IPS DF 6.9 (cell line): Measurements from ENCODE around the gene ATP11A.
A peak's percentile ranks its signal among the peaks of the same experiment; 100 is the strongest.

ENCODE experiments used
- DNase-seq: peaks from one replicate; pipeline ENCODE4 v3.0.0-alpha.2; 2013; ENCODE audit warnings: low read depth, low spot score
- H3K27ac ChIP-seq: one replicate; pipeline ENCODE4 v1.5.1; 2013; ENCODE audit warnings: low read length, control low read depth
- H3K27me3 ChIP-seq: 2 replicates; pipeline ENCODE4 v1.6.1; 2013; ENCODE audit warnings: mild to moderate bottlenecking, low read length; ENCODE audit not compliant: control insufficient read depth, insufficient read depth
- H3K36me3 ChIP-seq: 2 replicates; pipeline ENCODE4 v1.6.1; 2013; ENCODE audit warnings: low read length; ENCODE audit not compliant: control insufficient read depth, insufficient read depth
- H3K4me1 ChIP-seq: 2 replicates; pipeline ENCODE4 v1.6.1; 2013; ENCODE audit warnings: low read length; ENCODE audit not compliant: control insufficient read depth, insufficient read depth
- H3K4me3 ChIP-seq: 2 replicates; pipeline ENCODE4 v1.5.1; 2013; ENCODE audit warnings: mild to moderate bottlenecking, low read length
- H3K9me3 ChIP-seq: 2 replicates; pipeline ENCODE4 v1.6.1; 2013; ENCODE audit warnings: low read length, inconsistent platforms; ENCODE audit not compliant: control insufficient read depth, insufficient read depth
- WGBS: extraction: QIAGEN DNeasy Blood & Tissue Kit; methylation state at CpG from one replicate; pipeline ENCODE4 v1.1.7; 2013; ENCODE audit warnings: mixed read lengths, missing lambda C conversion rate; ENCODE audit not compliant: insufficient read length, insufficient coverage; 5-methylcytosine and 5-hydroxymethylcytosine counted together

ATP11A gene

GRCh38 chr13:112726016-112726767 lies 36.4 kb downstream of the ATP11A start:
- Histone ChIP-seq H3K4me1 (peaks cover 12% of the 10 kb centered on the region), H3K36me3 (no peaks in the 10 kb centered on the region; the same call in 1 of the 2 replicates), H3K27ac (no peak overlapping the region), H3K4me3 (no peak overlapping the region), H3K27me3 (no peaks in the 10 kb centered on the region), H3K9me3 (no peaks in the 10 kb centered on the region)
- WGBS = no CpG with 5 or more reads among the region's 17 CpGs
- DNase-seq = no peak

- no CpG with 5 or more reads among the region's 17 CpGs for WGBS
- Histone ChIP-seq H3K4me1 (peaks cover 15% of the 10 kb centered on the region), H3K4me3 (no peak overlapping the region), H3K27me3 (no peaks in the 10 kb centered on the region), H3K36me3 (no peaks in the 10 kb centered on the region; the same call in 1 of the 2 replicates), H3K27ac (no peak overlapping the region), H3K9me3 (no peaks in the 10 kb centered on the region)
- DNase-seq = no peak
These were observed 37.7 kb downstream of the ATP11A start for GRCh38 chr13:112727581-112727980.

- Histone ChIP-seq H3K27ac (no peak overlapping the region), H3K4me3 (no peak overlapping the region), H3K9me3 (no peaks in the 10 kb centered on the region), H3K27me3 (no peaks in the 10 kb centered on the region), H3K36me3 (no peaks in the 10 kb centered on the region; the same call in 1 of the 2 replicates), H3K4me1 (peaks cover 15% of the 10 kb centered on the region)
- WGBS = no CpG with 5 or more reads among the region's 34 CpGs
- DNase-seq = no peak
These were observed 38.7 kb downstream of the ATP11A start for GRCh38 chr13:112728375-112729126.

- DNase-seq = no peak
- Histone ChIP-seq H3K4me3 (no peak overlapping the region), H3K27me3 (no peaks in the 10 kb centered on the region), H3K9me3 (no peaks in the 10 kb centered on the region), H3K36me3 (no peaks in the 10 kb centered on the region; the same call in 1 of the 2 replicates), H3K27ac (no peak overlapping the region), H3K4me1 (peaks cover 15% of the 10 kb centered on the region)
- WGBS = no CpG with 5 or more reads among the region's 22 CpGs
These were observed 39.6 kb downstream of the ATP11A start for GRCh38 chr13:112729408-112729807.

- Histone ChIP-seq H3K36me3 (no peaks in the 10 kb centered on the region; the same call in 1 of the 2 replicates), H3K4me1 (peaks cover 15% of the 10 kb centered on the region), H3K27ac (no peak overlapping the region), H3K27me3 (no peaks in the 10 kb centered on the region), H3K9me3 (no peaks in the 10 kb centered on the region), H3K4me3 (no peak overlapping the region)
- no CpG with 5 or more reads among the region's 21 CpGs for WGBS
- DNase-seq = no peak
These were observed 40.4 kb downstream of the ATP11A start for GRCh38 chr13:112730157-112730671.

- H3K36me3 ChIP-seq = no peaks in the 10 kb centered on the region
- WGBS = 100% methylated on average over 1 of the region's 20 CpGs
- no peak overlapping the region for H3K27ac ChIP-seq
- H3K4me3 ChIP-seq = no peak overlapping the region
- H3K27me3 ChIP-seq = no peaks in the 10 kb centered on the region
- H3K9me3 ChIP-seq = no peaks in the 10 kb centered on the region
- H3K4me1 ChIP-seq = peaks cover 13% of the 10 kb centered on the region
- DNase-seq = no peak
These were observed 42.1 kb downstream of the ATP11A start for GRCh38 chr13:112731667-112732616.

GRCh38 chr13:112732679-112733078 lies 42.8 kb downstream of the ATP11A start:
- no peaks in the 10 kb centered on the region for H3K9me3 ChIP-seq
- no peaks in the 10 kb centered on the region for H3K36me3 ChIP-seq
- no peaks in the 10 kb centered on the region for H3K27me3 ChIP-seq
- no peak overlapping the region for H3K27ac ChIP-seq
- H3K4me3 ChIP-seq = no peak overlapping the region
- no peak for DNase-seq
- peaks cover 13% of the 10 kb centered on the region for H3K4me1 ChIP-seq
- no CpG with 5 or more reads among the region's 10 CpGs for WGBS

- peak; percentile 71 for DNase-seq
- no peak overlapping the region for H3K4me3 ChIP-seq
- peak overlapping the region; percentile 52 for H3K27ac ChIP-seq
- H3K4me1 ChIP-seq = peaks cover 13% of the 10 kb centered on the region
- H3K9me3 ChIP-seq = no peaks in the 10 kb centered on the region
- WGBS = no CpG with 5 or more reads among the region's 6 CpGs
- no peaks in the 10 kb centered on the region for H3K36me3 ChIP-seq
- H3K27me3 ChIP-seq = no peaks in the 10 kb centered on the region
These were observed 43.3 kb downstream of the ATP11A start for GRCh38 chr13:112733112-112733511.

- peak; percentile 70 for DNase-seq
- WGBS = no CpG with 5 or more reads among the region's 7 CpGs
- no peaks in the 10 kb centered on the region for H3K36me3 ChIP-seq
- peak overlapping the region; percentile 52 for H3K27ac ChIP-seq
- peaks cover 13% of the 10 kb centered on the region for H3K4me1 ChIP-seq
- H3K9me3 ChIP-seq = no peaks in the 10 kb centered on the region
- no peak overlapping the region for H3K4me3 ChIP-seq
- no peaks in the 10 kb centered on the region for H3K27me3 ChIP-seq
These were observed 44.0 kb downstream of the ATP11A start for GRCh38 chr13:112733661-112734379.
